SKM-1 treated with dmso at 0.1 percent for 144 hours (cell line): Measurements from ENCODE around the gene KBTBD13.

Experiments used
- DNase-seq: peaks from one replicate; lab custom pipeline; 2025; ENCODE audit not compliant: unreplicated experiment; lab: John Stamatoyannopoulos, UW

The KBTBD13 gene

DNA sequence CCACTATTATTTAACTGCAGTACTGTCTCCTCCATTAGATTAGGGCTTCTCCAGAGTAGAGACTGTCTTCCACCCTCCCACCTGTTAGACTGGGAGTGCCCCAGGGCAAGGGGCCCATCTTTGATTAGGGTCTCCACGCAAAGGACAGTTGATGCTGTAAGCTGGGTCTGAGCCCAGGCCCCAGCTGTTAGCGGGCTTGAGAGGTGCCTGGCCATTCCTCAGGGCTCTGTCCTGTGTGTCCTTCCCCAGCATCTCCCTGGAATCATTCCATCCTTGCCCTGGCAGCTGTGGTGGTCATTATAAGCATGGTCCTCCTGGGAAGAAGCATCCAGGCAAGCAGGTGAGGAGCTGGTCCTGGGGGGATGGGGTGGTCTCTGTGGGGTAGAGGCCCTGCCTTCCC, 25.3 kb upstream of the KBTBD13 start:
- DNase-seq, result no peak

DNA sequence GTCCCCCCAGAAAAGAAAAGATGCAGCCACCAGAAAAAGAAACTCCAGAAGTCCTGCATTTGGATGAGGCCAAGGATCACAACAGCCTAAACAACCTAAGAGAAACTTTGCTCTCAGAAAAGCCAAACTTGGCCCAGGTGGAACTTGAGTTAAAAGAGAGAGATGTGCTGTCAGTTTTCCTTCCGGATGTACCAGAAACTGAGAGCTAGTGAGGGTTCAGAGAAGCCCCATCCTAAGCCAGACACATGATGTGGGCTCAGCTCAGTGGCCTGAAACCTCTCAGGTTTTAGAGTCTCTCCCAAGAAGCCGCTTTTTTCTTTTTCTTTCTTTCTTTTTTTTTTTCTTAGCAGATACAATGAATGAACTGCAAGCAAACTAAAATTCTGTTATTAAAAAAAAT, 23.6 kb upstream of the KBTBD13 start:
- DNase-seq, result no peak

DNA sequence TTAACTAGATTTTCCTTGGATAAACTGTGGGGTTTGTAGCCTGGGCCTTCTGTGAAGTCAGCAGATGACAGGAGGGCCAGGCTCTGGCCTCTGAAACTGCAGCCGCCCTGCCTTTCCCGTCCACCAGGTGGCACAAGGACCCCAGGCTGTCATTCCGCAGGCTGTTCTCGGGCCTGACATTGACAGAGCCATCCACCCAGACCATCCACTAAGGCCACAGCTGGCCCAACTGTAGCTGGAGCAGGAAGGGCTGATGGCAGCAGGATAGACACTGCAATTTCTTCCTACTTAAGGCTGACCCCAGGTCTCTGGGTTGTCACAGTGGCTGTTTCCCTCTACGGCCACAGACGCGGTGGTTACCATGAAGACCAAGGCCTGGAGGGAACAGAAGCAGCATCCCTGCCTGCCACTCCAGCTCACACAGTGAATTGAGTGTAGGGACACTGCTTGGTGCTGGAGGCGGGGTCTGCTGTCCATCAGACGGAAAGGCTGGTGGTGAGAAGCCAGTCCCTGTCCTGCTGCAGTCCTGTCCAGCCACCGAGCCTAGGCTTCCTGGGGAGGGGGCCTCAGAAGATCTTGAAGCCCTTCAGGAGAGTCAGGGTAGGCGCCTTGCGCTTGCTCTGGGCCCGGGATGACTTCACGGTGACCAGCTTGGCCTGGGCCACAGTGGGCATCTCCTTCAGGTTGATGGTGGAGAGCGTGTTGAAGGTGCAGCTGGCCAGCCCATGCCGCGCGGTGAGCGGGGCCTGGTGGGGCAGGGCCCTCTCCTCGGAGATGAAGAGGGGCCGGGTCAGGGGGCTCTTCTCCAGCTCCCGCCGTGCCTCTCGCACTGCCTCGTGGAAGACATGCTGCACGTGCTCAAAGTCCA, 22.0 kb upstream of the KBTBD13 start:
- no peak for DNase-seq

GRCh38 chr15:65055201-65055870, 21.2 kb upstream of the KBTBD13 start:
- DNase-seq, result no peak

- DNase-seq, result no peak
These were observed 20.4 kb upstream of the KBTBD13 start for GRCh38 chr15:65056106-65056505.

GRCh38 chr15:65056868-65057548, 19.5 kb upstream of the KBTBD13 start:
- no peak for DNase-seq

- DNase-seq, result no peak
These were observed 19.0 kb upstream of the KBTBD13 start for GRCh38 chr15:65057549-65057940.

DNA sequence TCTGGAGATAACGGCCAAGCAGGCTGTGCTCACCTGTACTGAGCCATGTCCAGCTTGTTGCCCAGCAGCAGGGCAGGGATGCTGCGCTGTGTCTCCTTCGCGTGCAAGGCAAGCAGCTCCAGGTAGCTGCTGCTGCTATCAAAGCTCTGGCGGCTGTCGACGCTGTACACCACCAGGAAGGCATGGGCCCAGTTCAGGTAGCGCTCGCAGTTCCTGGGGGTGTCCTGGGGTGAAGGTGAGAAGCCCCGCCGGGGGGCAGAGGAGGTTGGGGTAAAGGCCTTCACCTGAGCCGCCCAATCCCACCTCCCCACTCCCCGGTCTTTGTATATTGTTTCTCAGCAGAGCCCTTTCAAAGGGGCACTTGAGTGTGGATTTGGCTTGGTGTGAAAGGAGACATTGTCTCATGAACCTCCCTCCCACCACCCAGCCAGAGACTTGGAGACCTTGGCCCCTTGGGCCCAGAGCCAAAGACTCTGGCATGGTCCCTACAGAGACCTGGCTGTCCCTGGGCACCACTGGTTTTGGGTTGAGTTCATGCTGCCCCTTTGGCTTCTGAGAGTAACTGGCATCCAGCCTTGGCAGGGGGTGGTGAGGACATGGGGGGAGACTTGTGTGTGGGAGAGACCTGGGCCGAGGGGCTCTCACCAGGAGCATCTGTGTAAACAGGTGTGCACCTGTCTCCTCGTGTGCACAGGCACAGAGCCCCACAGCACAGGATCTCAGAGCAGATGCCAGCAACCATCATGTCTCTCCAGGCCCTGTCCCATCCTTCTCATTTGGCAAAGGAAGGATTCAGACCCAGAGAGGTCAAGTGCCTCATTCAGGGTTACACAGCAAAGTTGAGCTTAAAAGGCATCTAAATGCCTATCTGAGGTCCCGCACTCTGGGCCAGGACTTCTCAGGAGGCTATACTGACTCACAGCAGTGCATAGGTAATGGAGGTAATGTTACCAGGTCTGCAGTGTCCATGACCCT, 17.9 kb upstream of the KBTBD13 start:
- DNase-seq, result no peak

DNA sequence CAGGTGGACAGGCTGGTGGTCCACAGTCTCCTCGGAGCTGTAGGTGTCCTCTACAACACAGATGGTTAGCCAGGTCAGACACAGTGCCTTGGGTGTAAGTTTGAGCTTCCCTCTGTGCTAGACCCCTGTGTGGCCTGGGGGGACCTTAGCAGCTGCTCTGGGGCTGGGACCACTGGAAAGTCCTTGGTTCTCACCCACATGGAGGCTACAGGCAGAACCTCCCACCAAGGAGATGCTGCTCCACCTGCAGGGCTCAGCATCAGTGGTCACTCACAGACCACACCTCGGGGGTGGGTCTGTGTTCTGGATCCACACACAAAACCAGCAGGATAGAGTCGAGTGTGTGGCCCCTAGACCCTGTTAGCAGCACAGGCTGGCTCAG, 17.2 kb upstream of the KBTBD13 start:
- no peak for DNase-seq

DNA sequence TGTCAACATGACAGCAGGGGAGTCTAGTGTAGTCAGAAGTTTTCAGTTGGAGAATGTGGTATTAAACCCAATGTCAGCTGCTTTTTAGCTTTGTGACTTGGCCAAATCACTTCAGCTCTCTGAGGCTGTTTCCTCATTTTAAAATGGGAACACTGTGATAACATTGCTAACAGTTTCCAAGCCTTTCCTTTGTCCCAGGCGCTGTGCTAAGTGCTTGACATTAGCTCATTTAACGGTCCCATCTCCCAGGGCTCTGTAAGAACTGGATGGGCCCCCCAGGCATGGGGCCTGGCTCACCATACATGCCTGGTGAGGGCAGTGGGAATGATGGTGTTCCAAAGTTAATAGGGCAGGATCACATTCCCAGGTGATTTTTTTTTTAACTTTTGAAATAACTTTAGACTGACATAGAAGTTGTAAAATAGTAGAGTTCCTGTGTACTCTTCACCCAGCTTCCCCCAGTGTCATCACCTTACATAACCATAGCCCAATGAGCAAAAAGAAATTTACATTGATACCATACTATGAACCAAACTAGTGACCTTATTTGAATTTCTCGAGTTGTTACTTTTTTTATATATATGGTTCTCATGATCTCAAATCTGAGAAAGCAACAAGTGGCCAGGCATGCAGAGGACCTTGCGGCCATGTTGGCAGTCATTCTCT, 16.5 kb upstream of the KBTBD13 start:
- no peak for DNase-seq

- DNase-seq, result no peak
These were observed 15.7 kb upstream of the KBTBD13 start for GRCh38 chr15:65060641-65061397.

DNA sequence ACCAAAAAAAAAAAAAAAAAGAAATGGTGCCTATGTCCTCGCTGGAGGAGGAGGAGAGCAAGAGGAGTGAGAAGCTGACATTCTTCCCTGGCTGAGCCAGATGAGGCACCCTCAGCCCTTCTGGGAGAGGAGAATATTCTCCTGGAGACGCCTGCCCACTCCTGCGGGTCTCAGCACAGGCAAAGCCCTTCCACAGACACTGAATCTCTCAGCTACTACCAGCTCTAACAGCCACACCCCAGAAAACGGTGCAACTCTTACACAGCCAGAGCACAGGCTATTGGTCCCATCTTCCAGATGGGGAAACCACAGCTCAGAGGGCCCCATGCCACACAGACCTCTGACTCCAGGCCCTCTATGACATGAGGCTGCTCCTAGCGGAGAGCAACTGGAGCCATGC, 14.5 kb upstream of the KBTBD13 start:
- DNase-seq, result no peak

- DNase-seq, result no peak
These were observed 13.8 kb upstream of the KBTBD13 start for GRCh38 chr15:65062726-65063125.

DNA sequence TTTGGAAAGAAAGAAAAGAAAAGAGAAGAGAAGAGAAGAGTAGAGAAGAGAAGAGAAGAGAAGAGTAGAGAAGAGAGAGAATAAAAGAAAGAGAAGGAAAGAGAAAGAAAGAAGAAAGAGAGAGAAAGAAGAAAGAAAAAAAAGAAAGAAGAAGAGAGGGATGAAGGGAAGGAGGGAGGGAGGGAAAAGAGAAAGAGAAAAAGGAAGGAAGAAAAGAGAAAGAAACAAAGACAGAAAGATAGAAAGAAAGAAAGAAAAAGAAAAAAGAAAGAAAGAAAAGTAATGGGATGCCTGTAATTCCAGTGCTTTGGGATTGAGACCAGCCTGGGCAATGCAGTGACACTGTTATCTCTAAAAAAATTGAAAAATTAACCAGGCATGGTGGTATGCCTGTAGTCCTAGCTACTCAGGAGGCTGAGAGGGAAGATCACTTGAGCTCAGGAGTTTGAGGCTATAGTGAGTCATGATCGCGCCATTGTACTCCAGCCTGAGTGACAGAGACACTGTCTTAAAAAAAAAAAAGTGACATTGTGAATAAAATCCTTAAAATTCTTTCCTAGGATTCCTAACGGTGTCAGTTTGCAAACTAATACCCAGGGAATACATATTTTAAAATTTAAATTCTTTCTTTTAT, 10.4 kb upstream of the KBTBD13 start:
- no peak for DNase-seq

- DNase-seq, result no peak
These were observed 9.8 kb upstream of the KBTBD13 start for GRCh38 chr15:65066635-65067316.

DNA sequence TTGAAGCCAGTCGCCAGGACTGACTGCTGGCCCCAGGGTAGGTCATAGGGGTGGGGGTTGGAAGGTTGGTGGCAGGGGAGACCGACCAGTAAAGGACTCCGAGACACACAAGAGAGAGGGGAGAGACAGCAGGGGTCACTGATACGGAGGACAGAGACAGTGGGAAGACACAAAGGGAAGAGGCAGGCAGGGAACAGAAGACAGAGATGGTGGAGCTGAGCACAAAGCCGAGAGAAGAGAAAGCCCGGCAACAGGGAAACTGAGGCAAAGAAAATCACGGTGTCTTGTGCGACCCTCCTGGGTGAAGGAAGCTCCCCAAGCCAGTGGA, 9.3 kb upstream of the KBTBD13 start:
- no peak for DNase-seq

- no peak for DNase-seq
These were observed 8.7 kb upstream of the KBTBD13 start, which contains the start of gene RASL12 for GRCh38 chr15:65067645-65068402. RASL12 (minus strand) TSS chr15:65067991; CDS start chr15:65067835, 156 bp downstream.

DNA sequence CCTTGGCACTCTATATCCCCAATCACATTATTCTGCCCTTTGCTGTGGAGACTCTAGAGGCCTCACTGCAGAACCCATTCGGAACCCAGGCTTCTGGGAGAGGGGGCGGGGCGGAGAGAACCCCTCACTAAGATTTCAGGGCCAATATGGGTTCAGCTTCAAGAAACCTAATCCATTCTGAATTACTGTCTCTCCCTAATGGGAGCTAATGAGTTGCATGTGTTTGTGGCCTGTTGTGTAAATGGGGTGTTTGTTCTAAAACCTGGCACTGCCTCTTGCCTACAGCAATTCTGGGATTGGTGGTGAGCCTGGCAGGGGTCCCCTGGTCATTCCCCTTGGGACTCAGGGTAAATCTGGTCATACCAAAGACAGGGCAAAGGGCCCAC, 8.2 kb upstream of the KBTBD13 start:
- no peak for DNase-seq
